Glomerular visceral epithelial cell (primary cell): ENCODE results near the gene MED19.
"Not testable (repeated sequence)": the region's sequence is repeated elsewhere in the genome, so short reads cannot be mapped to it uniquely, and the experiment has no call there.

Source experiments
- DNase-seq: peaks from one replicate; pipeline ENCODE4 v3.0.0-alpha.2; 2016; ENCODE audit errors: extremely low spot score

Gene MED19

DNA sequence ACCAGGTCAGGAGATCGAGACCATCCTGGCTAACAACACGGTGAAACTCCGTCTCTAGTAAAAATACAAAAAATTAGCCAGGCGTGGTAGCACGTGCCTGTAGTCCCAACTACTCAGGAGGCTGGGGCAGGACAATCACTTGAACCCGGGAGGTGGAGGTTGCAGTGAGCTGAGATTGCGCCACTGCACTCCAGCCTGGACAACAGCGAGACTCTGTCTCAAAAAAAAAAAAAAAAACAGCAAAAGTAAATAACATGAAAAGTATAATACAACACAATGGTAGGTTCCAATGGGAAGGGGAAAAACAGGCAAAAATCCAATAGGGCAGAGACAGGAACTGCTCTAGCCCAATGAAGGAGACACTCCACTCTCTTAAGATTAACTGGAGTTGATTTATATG, 6.6 kb downstream of the MED19 start:
- DNase-seq: not testable (repeated sequence)

- DNase-seq: no peak
Measured at GRCh38 chr11:57704932-57705331, 7.1 kb downstream of the MED19 start.

- DNase-seq: no peak
Measured at GRCh38 chr11:57703341-57703740, 8.7 kb downstream of the MED19 start.

DNA sequence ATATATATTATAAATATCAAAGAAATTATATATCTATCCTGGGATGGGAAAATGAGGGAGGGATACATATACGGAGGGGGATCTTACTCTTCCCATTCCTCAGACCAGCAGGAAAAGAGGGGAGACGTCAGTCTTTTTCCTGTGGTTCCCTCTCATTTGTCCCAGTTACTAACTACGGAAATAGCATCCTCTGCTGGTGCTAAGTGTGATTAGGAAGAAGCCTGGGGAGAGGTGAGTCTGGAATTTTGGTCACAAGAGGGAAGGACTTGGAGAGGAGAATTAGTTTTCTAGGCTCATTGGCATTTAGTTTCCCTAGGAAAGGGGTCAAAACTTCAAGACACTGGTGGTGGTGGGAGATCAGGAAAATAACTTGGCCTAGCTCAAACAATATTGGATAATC, 11.6 kb downstream of the MED19 start:
- DNase-seq: no peak

DNA sequence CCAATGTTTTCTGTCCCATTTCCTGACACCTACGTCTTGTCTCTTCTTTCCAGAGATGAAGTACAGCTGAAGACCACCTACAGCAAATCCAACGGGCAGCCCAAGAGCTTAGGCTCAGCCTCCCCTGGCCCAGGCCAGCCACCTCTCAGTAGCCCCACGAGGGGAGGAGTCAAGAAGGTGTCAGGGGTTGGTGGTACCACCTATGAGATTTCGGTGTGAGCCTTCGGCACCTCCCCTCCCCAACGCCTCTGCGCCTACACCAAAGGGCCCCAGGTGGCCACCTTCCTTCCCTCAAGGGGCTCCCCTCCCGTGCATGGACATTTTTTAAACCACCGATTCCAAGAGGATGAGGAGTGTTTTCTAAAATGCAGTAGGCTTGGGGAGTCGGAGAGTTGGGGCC, 12.2 kb downstream of the MED19 start:
- no peak for DNase-seq

DNA sequence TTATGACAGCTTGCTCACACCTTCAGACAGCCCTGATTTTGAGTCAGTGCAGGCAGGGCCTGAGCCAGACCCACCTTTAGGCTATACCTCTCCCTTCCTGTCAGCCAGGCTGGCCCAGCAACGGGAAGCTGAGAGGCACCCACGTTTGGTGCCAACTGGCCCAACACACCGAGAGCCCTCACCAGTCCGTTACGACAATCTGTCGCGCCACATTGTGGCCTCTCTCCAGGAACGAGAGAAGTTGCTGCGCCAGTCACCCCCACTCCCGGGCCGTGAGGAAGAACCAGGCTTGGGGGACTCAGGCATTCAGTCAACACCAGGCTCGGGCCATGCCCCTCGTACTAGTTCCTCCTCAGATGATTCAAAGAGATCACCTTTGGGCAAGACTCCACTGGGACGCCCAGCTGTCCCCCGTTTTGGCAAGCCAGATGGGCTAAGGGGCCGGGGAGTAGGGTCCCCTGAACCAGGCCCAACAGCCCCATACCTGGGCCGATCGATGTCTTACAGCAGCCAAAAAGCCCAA, 13.1 kb downstream of the MED19 start:
- no peak for DNase-seq

DNA sequence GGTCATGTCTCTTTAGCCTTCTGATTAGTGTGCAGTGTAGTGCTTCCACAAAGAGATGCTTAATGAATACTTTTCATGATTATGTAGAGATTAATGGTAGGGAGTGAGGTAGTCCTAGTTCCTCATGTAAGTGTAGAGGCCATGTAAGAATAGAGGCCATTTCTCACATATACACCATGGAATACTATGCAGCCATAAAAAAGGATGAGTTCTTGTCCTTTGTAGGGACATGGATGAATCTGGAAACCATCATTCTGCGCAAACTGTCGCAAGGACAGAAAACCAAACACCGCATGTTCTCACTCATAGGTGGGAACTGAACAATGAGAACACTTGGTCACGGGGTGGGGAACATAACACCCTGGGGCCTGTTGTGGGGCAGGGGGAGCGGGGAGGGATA, 21.5 kb downstream of the MED19 start:
- DNase-seq: not testable (repeated sequence)

- DNase-seq: no peak
Measured at GRCh38 chr11:57681168-57681567, 30.8 kb downstream of the MED19 start.

DNA sequence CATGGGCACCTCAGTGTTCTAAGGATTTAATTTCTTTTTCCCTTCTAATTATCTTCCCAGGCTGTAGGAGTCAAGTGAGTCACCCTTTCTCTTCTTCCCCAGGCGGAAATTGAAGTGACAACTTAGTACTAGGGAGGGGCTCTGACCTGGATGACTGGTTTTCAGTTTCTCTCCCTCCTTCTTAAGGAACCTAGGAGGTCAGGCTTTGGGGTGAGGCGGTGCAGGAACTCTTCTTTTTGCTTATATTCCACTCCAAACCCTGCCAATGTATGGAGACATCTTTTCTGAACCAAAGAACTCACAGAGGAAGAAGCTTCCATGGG, 31.5 kb downstream of the MED19 start:
- peak; percentile 51 for DNase-seq

GRCh38 chr11:57679396-57679795, 32.6 kb downstream of the MED19 start:
- no peak for DNase-seq

DNA sequence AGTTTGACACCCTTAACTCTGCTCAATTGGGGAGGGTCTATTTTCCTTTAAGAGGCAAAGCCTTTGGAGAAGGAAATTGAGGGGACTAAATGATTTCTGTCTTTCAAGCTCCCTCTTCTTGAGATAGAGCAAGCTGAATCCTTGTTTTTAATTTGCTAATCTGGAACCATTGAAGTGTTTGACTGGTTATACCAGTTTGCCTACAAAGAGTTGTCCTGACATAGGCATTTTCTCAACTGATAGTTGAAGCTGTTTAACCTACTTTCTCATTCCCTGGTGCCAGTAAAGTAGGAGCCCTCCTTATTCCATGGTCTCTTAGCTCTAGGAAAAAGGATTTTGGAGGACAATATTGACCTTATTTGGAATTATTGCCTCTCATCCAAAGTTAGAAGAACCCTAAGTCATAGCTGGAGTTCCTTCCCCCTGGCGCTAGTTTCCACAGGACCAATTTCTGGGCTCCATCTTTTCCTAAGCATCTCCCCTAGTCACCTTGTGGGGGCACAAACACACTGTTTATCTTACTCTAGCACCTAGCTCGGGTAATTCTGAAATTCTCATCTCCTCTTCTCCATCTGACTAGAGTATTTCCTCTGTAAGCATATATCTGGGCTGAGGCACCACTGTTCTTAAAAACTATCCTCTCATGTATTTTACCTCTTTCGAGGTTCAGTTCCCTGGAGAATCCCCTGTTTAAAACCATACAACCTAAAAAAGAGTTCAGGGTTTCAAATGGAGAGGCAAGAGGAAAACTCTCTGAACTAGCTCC, 36.7 kb downstream of the MED19 start:
- no peak for DNase-seq

DNA sequence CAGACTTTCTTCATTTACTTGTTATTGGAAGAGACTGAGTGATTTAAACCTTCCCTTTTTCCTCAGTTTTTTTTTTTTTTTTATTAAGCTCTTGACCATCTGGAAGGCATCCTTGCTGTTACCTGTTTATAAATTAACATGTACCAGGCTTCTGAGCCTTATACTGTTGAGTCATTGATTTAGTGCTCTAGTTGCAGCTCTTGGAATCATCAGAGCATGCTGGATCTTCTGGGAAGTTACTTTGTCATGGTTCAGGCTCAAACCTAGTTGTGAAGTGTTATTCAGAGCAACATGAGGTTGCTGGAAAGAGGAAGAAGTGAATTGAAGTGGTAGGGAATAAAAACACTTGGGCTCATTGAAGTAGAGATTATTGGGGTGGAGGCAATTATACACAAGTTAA, 37.8 kb downstream of the MED19 start:
- DNase-seq: peak; percentile 58

DNA sequence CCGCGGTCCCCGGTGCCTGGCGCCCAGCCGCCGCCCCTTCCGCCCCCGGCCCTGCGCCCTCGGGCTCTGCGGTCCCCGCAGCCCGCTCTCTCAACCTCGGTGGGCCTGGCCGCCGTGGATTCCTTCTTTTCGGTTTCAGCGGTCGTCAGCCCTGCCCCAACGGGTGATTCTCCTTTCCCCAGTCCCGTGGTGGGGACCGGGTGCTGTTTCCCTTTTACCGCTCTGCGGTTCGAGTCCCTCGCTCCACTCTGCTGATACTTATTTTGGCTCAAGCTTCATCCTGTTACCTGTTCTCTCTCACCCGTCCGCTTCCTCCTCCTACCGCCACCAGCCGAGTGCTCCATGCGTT, 43.6 kb downstream of the MED19 start:
- DNase-seq: peak; percentile 11

GRCh38 chr11:57667736-57668433, 44.1 kb downstream of the MED19 start, which contains the start of gene ZDHHC5:
Gene ZDHHC5, plus strand, starts transcription at chr11:57668114. Its CDS starts 4,977 bp downstream, at chr11:57673091.
- DNase-seq: peak; percentile 99

- DNase-seq: peak; percentile 98
Measured at GRCh38 chr11:57667117-57667735, 44.8 kb downstream of the MED19 start.

GRCh38 chr11:57663975-57664374, 48.0 kb downstream of the MED19 start:
- no peak for DNase-seq

GRCh38 chr11:57662893-57663292, 49.1 kb downstream of the MED19 start:
- peak; percentile 25 for DNase-seq

DNA sequence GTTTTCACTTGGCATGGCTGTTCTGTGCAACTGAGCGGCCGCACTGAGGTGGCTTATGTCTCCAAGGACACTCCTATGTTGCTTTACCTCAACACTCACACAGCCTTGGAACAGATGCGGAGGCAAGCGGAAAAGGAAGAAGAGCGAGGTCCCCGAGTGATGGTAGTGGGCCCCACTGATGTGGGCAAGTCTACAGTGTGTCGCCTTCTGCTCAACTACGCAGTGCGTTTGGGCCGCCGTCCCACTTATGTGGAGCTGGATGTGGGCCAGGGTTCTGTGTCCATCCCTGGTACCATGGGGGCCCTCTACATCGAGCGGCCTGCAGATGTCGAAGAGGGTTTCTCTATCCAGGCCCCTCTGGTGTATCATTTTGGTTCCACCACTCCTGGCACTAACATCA, 52.3 kb downstream of the MED19 start:
- DNase-seq: no peak

- no peak for DNase-seq
Measured at GRCh38 chr11:57658023-57658361, 54.0 kb downstream of the MED19 start.

- peak; percentile 97 for DNase-seq
Measured at GRCh38 chr11:57657194-57658022, 54.6 kb downstream of the MED19 start, which contains the start of gene CLP1. Gene CLP1, plus strand, starts transcription at chr11:57657762. Its CDS starts 1,715 bp downstream, at chr11:57659477.

DNA sequence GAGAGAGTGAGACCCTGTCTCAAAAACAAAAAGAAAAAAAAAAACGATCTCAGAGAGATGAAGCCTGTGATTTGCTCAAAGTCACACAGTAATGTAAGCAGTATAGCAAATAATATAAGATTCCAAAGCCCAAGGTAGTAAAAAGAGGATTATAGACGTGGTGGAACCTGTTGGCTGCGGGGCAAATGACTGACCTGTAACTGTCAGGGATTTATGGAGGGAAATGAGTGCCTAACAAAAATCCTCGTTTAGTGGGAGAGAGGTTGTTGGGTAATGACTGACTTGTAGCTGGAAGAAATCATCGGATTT, 55.2 kb downstream of the MED19 start:
- no peak for DNase-seq
